GM10248 (cell line): Measurements from ENCODE around the gene ETV3.

Source experiments
- CTCF ChIA-PET: fragments of 300-600 bp; sonication (Branson Sonifier 250); formaldehyde crosslinking; extraction: SDS; loops from one replicate; lab custom pipeline; 2021; ENCODE audit warnings: antibody characterized with exemption; lab: Yijun Ruan, JAX
- POLR2A ChIA-PET: fragments of 350-650 bp; sonication (Branson Sonifier 250); formaldehyde crosslinking; extraction: SDS; loops from one replicate; lab custom pipeline; 2020; ENCODE audit warnings: antibody characterized with exemption; lab: Yijun Ruan, JAX
- DNase-seq: peaks from one replicate; pipeline ENCODE4 v3.0.0; 2012; ENCODE audit errors: extremely low spot score
- CTCF ChIP-seq: IDR thresholded peaks from 2 replicates; pipeline ENCODE4 v1.5.1; 2012; ENCODE audit warnings: mild to moderate bottlenecking, low read depth; ENCODE audit errors: extremely low read depth, missing control alignments, control extremely low read depth

Gene ETV3

DNA sequence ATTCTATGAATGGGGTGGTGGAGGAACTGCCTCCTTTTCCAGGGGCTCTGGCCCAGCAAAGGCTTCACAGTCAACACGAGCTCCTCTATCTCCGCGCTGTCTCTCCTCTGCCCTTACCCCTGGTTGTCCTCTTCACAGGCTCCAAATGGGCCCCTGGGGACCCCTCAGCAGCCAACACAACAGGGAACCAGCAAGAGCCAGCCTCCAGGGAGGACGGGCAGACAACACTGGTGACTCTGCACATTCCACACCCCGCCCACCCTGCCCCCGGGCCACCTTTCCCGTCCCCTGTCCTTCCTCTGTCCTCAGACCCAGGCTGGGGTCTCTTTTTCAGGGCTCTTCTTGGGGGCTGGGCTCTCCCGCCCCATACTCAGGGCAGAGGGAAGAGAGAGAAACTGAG is 17.5 kb upstream of the ETV3 start:
- TF ChIP-seq CTCF = no peak
- CTCF ChIA-PET = interaction anchor here (0.7 to 14.4 kb wide), 34 partner anchors 9 to 968 kb away, joined by 3 to 567 read pairs (median 4); partner anchors contain the start of gene ETV3L
- POLR2A ChIA-PET = interaction anchor here (1.4 kb wide), 1 partner anchor 65 kb away, joined by 4 read pairs; no protein-coding TSS in a partner anchor
- DNase-seq = no peak

- POLR2A ChIA-PET = interaction anchor here (1.4 kb wide), 1 partner anchor 65 kb away, joined by 4 read pairs; no protein-coding TSS in a partner anchor
- no peak for TF ChIP-seq CTCF
- no peak for DNase-seq
- CTCF ChIA-PET = interaction anchor here (0.8 to 14.4 kb wide), 18 partner anchors 9 to 426 kb away, joined by 3 to 567 read pairs (median 8); partner anchors contain the start of gene ETV3L
Observed at GRCh38 chr1:157154940-157155514, 16.8 kb upstream of the ETV3 start.

GRCh38 chr1:157154291-157154690 is 16.1 kb upstream of the ETV3 start:
- POLR2A ChIA-PET = interaction anchor here (1.4 kb wide), 1 partner anchor 64 kb away, joined by 4 read pairs; no protein-coding TSS in a partner anchor

GRCh38 chr1:157153746-157154145 is 15.6 kb upstream of the ETV3 start:
- POLR2A ChIA-PET = no interaction called here
- CTCF ChIA-PET = interaction anchor here (0.7 to 14.4 kb wide), 8 partner anchors 11 to 75 kb away, joined by 3 to 567 read pairs (median 64); partner anchors contain the start of gene ETV3L
- no peak for DNase-seq
- no peak for TF ChIP-seq CTCF

More at GRCh38 chr1:157154291-157154690, 16.1 kb upstream of the ETV3 start:
- DNase-seq = no peak
- CTCF ChIA-PET = interaction anchor here (1.1 to 14.4 kb wide), 12 partner anchors 9 to 360 kb away, joined by 3 to 567 read pairs (median 31); partner anchors contain the start of gene ETV3L
- TF ChIP-seq CTCF = no peak

GRCh38 chr1:157152510-157152909 is 14.3 kb upstream of the ETV3 start:
- DNase-seq = no peak
- TF ChIP-seq CTCF = no peak
- CTCF ChIA-PET = interaction anchor here (0.6 to 14.4 kb wide), 9 partner anchors 8 to 343 kb away, joined by 3 to 567 read pairs (median 6); no protein-coding TSS in a partner anchor
- POLR2A ChIA-PET = no interaction called here

GRCh38 chr1:157151506-157151905 is 13.3 kb upstream of the ETV3 start:
- no peak for TF ChIP-seq CTCF
- ChIA-PET CTCF (interaction anchor here (1.4 to 14.4 kb wide), 4 partner anchors 11 to 344 kb away, joined by 5 to 567 read pairs (median 7); partner anchors contain the start of gene ETV3L), POLR2A (no interaction called here)
- no peak for DNase-seq
